ENCODE measurements around the gene GCK. TPM values are rescaled to one million over a fixed set of nuclear protein-coding genes. Genes with fewer than 3 reads are reported as not detected.

The GCK gene
- polyA plus RNA-seq, 1 donor from 2014 or later = 0.68 TPM

GRCh38 chr7:44225566-44226395 is 36.5 kb upstream of the GCK start:
- no peaks in the 10 kb centered on the region for H3K9me3 Mint-ChIP-seq
- H3K27me3 Mint-ChIP-seq = peaks cover 10% of the 10 kb centered on the region
- H3K27ac Mint-ChIP-seq = no peak overlapping the region
- H3K4me1 Mint-ChIP-seq = no peaks in the 10 kb centered on the region
- no peaks in the 10 kb centered on the region for H3K36me3 Mint-ChIP-seq
- H3K4me3 Mint-ChIP-seq = peak overlapping the region in 1 of 4 donors; percentile 54

GRCh38 chr7:44224974-44225565 is 35.8 kb upstream of the GCK start:
- Mint-ChIP-seq H3K27me3 (peaks cover 10% of the 10 kb centered on the region), H3K4me1 (no peaks in the 10 kb centered on the region), H3K36me3 (no peaks in the 10 kb centered on the region), H3K27ac (no peak overlapping the region), H3K9me3 (no peaks in the 10 kb centered on the region), H3K4me3 (no peak overlapping the region)

- Mint-ChIP-seq H3K27me3 (peaks cover 10% of the 10 kb centered on the region), H3K9me3 (no peaks in the 10 kb centered on the region), H3K4me1 (no peaks in the 10 kb centered on the region), H3K4me3 (no peak overlapping the region), H3K36me3 (no peaks in the 10 kb centered on the region), H3K27ac (no peak overlapping the region)
Measured at GRCh38 chr7:44224080-44224973, 35.1 kb upstream of the GCK start.

GRCh38 chr7:44223362-44224079 is 34.3 kb upstream of the GCK start:
- peak overlapping the region in 2 of 3 donors; percentile 1 to 10 for H3K27ac Mint-ChIP-seq
- no peak overlapping the region for H3K4me3 Mint-ChIP-seq
- H3K36me3 Mint-ChIP-seq = no peaks in the 10 kb centered on the region

GRCh38 chr7:44222776-44223261 is 33.6 kb upstream of the GCK start:
- peaks cover 13% of the 10 kb centered on the region for H3K27me3 Mint-ChIP-seq
- H3K36me3 Mint-ChIP-seq = no peaks in the 10 kb centered on the region
- H3K4me3 Mint-ChIP-seq = no peak overlapping the region
- no peak overlapping the region for H3K27ac Mint-ChIP-seq
- no peaks in the 10 kb centered on the region for H3K4me1 Mint-ChIP-seq
- H3K9me3 Mint-ChIP-seq = no peaks in the 10 kb centered on the region

More at GRCh38 chr7:44223362-44224079, 34.3 kb upstream of the GCK start:
- H3K4me1 Mint-ChIP-seq = no peaks in the 10 kb centered on the region
- H3K27me3 Mint-ChIP-seq = peaks cover 10% of the 10 kb centered on the region
- H3K9me3 Mint-ChIP-seq = no peaks in the 10 kb centered on the region

GRCh38 chr7:44222074-44222473 is 32.8 kb upstream of the GCK start:
- no peaks in the 10 kb centered on the region for H3K4me1 Mint-ChIP-seq
- no peak overlapping the region for H3K4me3 Mint-ChIP-seq
- H3K9me3 Mint-ChIP-seq = no peaks in the 10 kb centered on the region
- peaks cover 13% of the 10 kb centered on the region for H3K27me3 Mint-ChIP-seq
- H3K36me3 Mint-ChIP-seq = no peaks in the 10 kb centered on the region
- peak overlapping the region in 1 of 3 donors; percentile 46 for H3K27ac Mint-ChIP-seq

GRCh38 chr7:44221231-44221791 is 32.1 kb upstream of the GCK start:
- Mint-ChIP-seq H3K27ac (no peak overlapping the region), H3K4me1 (no peaks in the 10 kb centered on the region), H3K9me3 (no peaks in the 10 kb centered on the region), H3K4me3 (no peak overlapping the region), H3K36me3 (no peaks in the 10 kb centered on the region), H3K27me3 (peaks cover 13% of the 10 kb centered on the region)

GRCh38 chr7:44220358-44221112 is 31.3 kb upstream of the GCK start:
- H3K4me3 Mint-ChIP-seq = no peak overlapping the region
- no peaks in the 10 kb centered on the region for H3K4me1 Mint-ChIP-seq
- peaks cover 7% of the 10 kb centered on the region for H3K27me3 Mint-ChIP-seq
- no peaks in the 10 kb centered on the region for H3K36me3 Mint-ChIP-seq
- no peaks in the 10 kb centered on the region for H3K9me3 Mint-ChIP-seq
- no peak overlapping the region for H3K27ac Mint-ChIP-seq

GRCh38 chr7:44220046-44220357 is 30.8 kb upstream of the GCK start:
- Mint-ChIP-seq H3K27me3 (peaks cover 7% of the 10 kb centered on the region), H3K4me3 (no peak overlapping the region), H3K27ac (no peak overlapping the region), H3K36me3 (no peaks in the 10 kb centered on the region), H3K4me1 (peaks cover 0 to 1% (median 0%) of the 10 kb centered on the region in 3 donors), H3K9me3 (no peaks in the 10 kb centered on the region)

- Mint-ChIP-seq H3K27ac (no peak overlapping the region), H3K4me1 (peaks cover 0 to 2% (median 1%) of the 10 kb centered on the region in 3 donors), H3K36me3 (no peaks in the 10 kb centered on the region), H3K9me3 (no peaks in the 10 kb centered on the region), H3K4me3 (no peak overlapping the region), H3K27me3 (peaks cover 7% of the 10 kb centered on the region)
Measured at GRCh38 chr7:44219371-44220045, 30.3 kb upstream of the GCK start.

- no peak overlapping the region for H3K4me3 Mint-ChIP-seq
- peaks cover 5 to 10% (median 9%) of the 10 kb centered on the region in 3 donors for H3K4me1 Mint-ChIP-seq
- no peaks in the 10 kb centered on the region for H3K36me3 Mint-ChIP-seq
- peak overlapping the region in 1 of 3 donors; percentile 84 for H3K27ac Mint-ChIP-seq
- no peaks in the 10 kb centered on the region for H3K9me3 Mint-ChIP-seq
- H3K27me3 Mint-ChIP-seq = peaks cover 2% of the 10 kb centered on the region
Measured at GRCh38 chr7:44218418-44219201, 29.4 kb upstream of the GCK start.

- H3K27me3 Mint-ChIP-seq = peaks cover 2% of the 10 kb centered on the region
- H3K36me3 Mint-ChIP-seq = no peaks in the 10 kb centered on the region
- H3K4me3 Mint-ChIP-seq = no peak overlapping the region
- no peaks in the 10 kb centered on the region for H3K9me3 Mint-ChIP-seq
- H3K27ac Mint-ChIP-seq = peak overlapping the region in 1 of 3 donors; percentile 84
- peaks cover 5 to 10% (median 9%) of the 10 kb centered on the region in 3 donors for H3K4me1 Mint-ChIP-seq
Measured at GRCh38 chr7:44217852-44218402, 28.7 kb upstream of the GCK start.
